CD14-positive monocyte (primary cell): ENCODE results near the gene OSTC. TPM values are rescaled to one million over a fixed set of nuclear protein-coding genes. Genes with fewer than 3 reads are reported as not detected.
A peak's percentile ranks its signal among the peaks of the same experiment; 100 is the strongest.

ENCODE experiments used
- DNase-seq, 3 donors: peaks; one replicate each; pipeline ENCODE4 v3.0.0-alpha.2; 2011 to 2022
- H2AFZ ChIP-seq: 2 replicates; pipeline ENCODE4 v1.6.0; 2012; ENCODE audit warnings: mild to moderate bottlenecking, low read depth, low read length, inconsistent platforms; ENCODE audit not compliant: insufficient read depth, poor library complexity, severe bottlenecking
- H3K27ac ChIP-seq, 2 donors: 1 replicate in 1 of 2; 2 replicates in 1 of 2; pipeline ENCODE4 v1.5.1; 2012 to 2013; ENCODE audit warnings: low read length in 2 of 2, control low read depth in 1 of 2, inconsistent platforms in 1 of 2, low read depth in 1 of 2, mild to moderate bottlenecking in 1 of 2
- H3K27me3 ChIP-seq, 2 donors: one replicate each; pipeline versions ENCODE4 v1.6.0 to v1.6.1; 2011 to 2013; ENCODE audit warnings: low read length in 2 of 2; ENCODE audit not compliant: control insufficient read depth in 2 of 2, insufficient read depth in 2 of 2
- H3K36me3 ChIP-seq, 2 donors: replicated peaks in 1 of 2; 1 replicate in 1 of 2; 2 replicates in 1 of 2; pipeline versions ENCODE4 v1.5.1 to v1.6.1; 2012 to 2013; ENCODE audit warnings: low read length in 2 of 2, control low read depth in 1 of 2, inconsistent platforms in 1 of 2, mild to moderate bottlenecking in 1 of 2; ENCODE audit not compliant: insufficient read depth in 2 of 2, control insufficient read depth in 1 of 2
- H3K4me1 ChIP-seq, 2 donors: 1 replicate in 1 of 2; 2 replicates in 1 of 2; pipeline versions ENCODE4 v1.5.1 to v1.6.1; 2012 to 2013; ENCODE audit warnings: low read length in 2 of 2, control low read depth in 1 of 2, inconsistent platforms in 1 of 2, mild to moderate bottlenecking in 1 of 2, moderate library complexity in 1 of 2; ENCODE audit not compliant: insufficient read depth in 2 of 2, control insufficient read depth in 1 of 2
- H3K4me2 ChIP-seq: replicated peaks from 2 replicates; pipeline ENCODE3; 2012; ENCODE audit warnings: low read length, moderate library complexity, mild to moderate bottlenecking; ENCODE audit not compliant: poor library complexity, severe bottlenecking; ENCODE audit errors: extremely low read depth
- H3K4me3 ChIP-seq, 3 experiments: fragments of 200-600 bp in 1 of 3; sonication (generic) in 1 of 3; replicated peaks in 1 of 3; 1 replicate in 2 of 3; 2 replicates in 1 of 3; pipeline ENCODE4 v1.5.1; 2011 to 2013; ENCODE audit warnings: low read length in 3 of 3, mild to moderate bottlenecking in 3 of 3, control low read depth in 2 of 3, low read depth in 2 of 3, inconsistent platforms in 1 of 3, moderate library complexity in 1 of 3
- H3K79me2 ChIP-seq: 2 replicates; pipeline ENCODE4 v1.6.0; 2012; ENCODE audit warnings: mild to moderate bottlenecking, control low read depth, inconsistent platforms, low read length, moderate library complexity; ENCODE audit not compliant: insufficient read depth
- H3K9ac ChIP-seq: 2 replicates; pipeline ENCODE4 v1.6.0; 2017; ENCODE audit warnings: low read length, mild to moderate bottlenecking; ENCODE audit not compliant: insufficient read depth, poor library complexity, severe bottlenecking
- H3K9me3 ChIP-seq, 2 donors: replicated peaks in 1 of 2; 1 replicate in 1 of 2; 2 replicates in 1 of 2; pipeline versions ENCODE4 v1.5.1 to v1.6.1; 2012 to 2013; ENCODE audit warnings: low read length in 2 of 2, control low read depth in 1 of 2; ENCODE audit not compliant: control insufficient read depth in 1 of 2, insufficient read depth in 1 of 2
- H4K20me1 ChIP-seq: 2 replicates; pipeline ENCODE4 v1.6.0; 2012; ENCODE audit warnings: mild to moderate bottlenecking, low read length, control low read depth, moderate library complexity; ENCODE audit not compliant: insufficient read depth
- H3K27ac Mint-ChIP-seq, 7 donors: one replicate each; pipeline ENCODE4 v1.8.0; 2020; ENCODE audit warnings: mild to moderate bottlenecking in 7 of 7, mixed read lengths in 7 of 7, moderate library complexity in 6 of 7, inconsistent platforms in 2 of 7
- H3K27me3 Mint-ChIP-seq, 3 donors: one replicate each; pipeline ENCODE4 v1.8.0; 2021 to 2022; ENCODE audit warnings: low read depth in 3 of 3, mild to moderate bottlenecking in 3 of 3, mixed read lengths in 3 of 3, moderate library complexity in 3 of 3, inconsistent platforms in 1 of 3
- H3K36me3 Mint-ChIP-seq, 2 donors: one replicate each; pipeline ENCODE4 v1.8.0; 2020; ENCODE audit warnings: mixed read lengths in 2 of 2, inconsistent platforms in 1 of 2, mild to moderate bottlenecking in 1 of 2
- H3K4me1 Mint-ChIP-seq: one replicate; pipeline ENCODE4 v1.8.0; 2020; ENCODE audit warnings: mild to moderate bottlenecking, mixed read lengths
- H3K4me3 Mint-ChIP-seq, 2 donors: one replicate each; pipeline ENCODE4 v1.8.0; 2020; ENCODE audit warnings: mild to moderate bottlenecking in 2 of 2, mixed read lengths in 2 of 2, moderate library complexity in 1 of 2
- H3K9me3 Mint-ChIP-seq, 7 donors: one replicate each; pipeline ENCODE4 v1.8.0; 2020 to 2022; ENCODE audit warnings: mixed read lengths in 7 of 7, mild to moderate bottlenecking in 6 of 7, moderate library complexity in 6 of 7, inconsistent platforms in 2 of 7
- CTCF ChIP-seq: fragments of 200-600 bp; IDR thresholded peaks from one replicate; pipeline ENCODE4 v1.8.0; 2022; ENCODE audit warnings: antibody characterized with exemption, mild to moderate bottlenecking
- WGBS: methylation state at CpG from one replicate; pipeline ENCODE4 v1.1.5; 2013; ENCODE audit warnings: missing lambda C conversion rate; ENCODE audit not compliant: insufficient coverage; 5-methylcytosine and 5-hydroxymethylcytosine counted together
- intact Hi-C, 2 donors: fragments of 100-400 bp; cut with micrococcal nuclease; formaldehyde crosslinking; loops; one replicate each; pipeline versions ENCODE4 v1.15.0 to v1.15.1; 2023
- polyA plus RNA-seq, 3 donors: library from polyadenylated mRNA; depleted of rRNA in 1 of 3; unstranded in 2 of 3; stranded (reverse) in 1 of 3; fragments of 300-500 nt in 2 of 3; fragments of >200 nt in 1 of 3; fragmentation: Illumina TruSeq in 2 of 3; gene quantifications; 1 replicate in 2 of 3; 2 replicates in 1 of 3; pipeline ENCODE4 v1.2.3, GENCODE V29; 2012 to 2021

The OSTC gene
- polyA plus RNA-seq, 3 donors, result 68.5 to 156 (median 149) TPM

- Histone ChIP-seq H2AFZ (no peak overlapping the region), H3K27me3 (peaks cover 0 to 4% of the 10 kb centered on the region in 2 donors)
Observed at GRCh38 chr4:108706289-108706688, 55.9 kb downstream of the OSTC start.

GRCh38 chr4:108709234-108709633 lies 58.8 kb downstream of the OSTC start:
- no peak overlapping the region for H3K9ac ChIP-seq
- no peak overlapping the region for H2AFZ ChIP-seq
- H3K4me1 ChIP-seq, result no peaks in the 10 kb centered on the region
- H3K79me2 ChIP-seq, result no peaks in the 10 kb centered on the region
- H4K20me1 ChIP-seq, result no peaks in the 10 kb centered on the region
- no peak overlapping the region for H3K27ac ChIP-seq
- Mint-ChIP-seq H3K27ac (peak overlapping the region in 1 of 7 donors; percentile 4), H3K27me3 (peaks cover 4 to 9% (median 5%) of the 10 kb centered on the region in 3 donors), H3K9me3 (peaks cover 0 to 5% (median 0%) of the 10 kb centered on the region in 7 donors), H3K4me1 (no peaks in the 10 kb centered on the region), H3K4me3 (no peak overlapping the region), H3K36me3 (no peaks in the 10 kb centered on the region)
- no peak overlapping the region for H3K4me3 ChIP-seq
- H3K27me3 ChIP-seq, result no peaks in the 10 kb centered on the region
- 96% methylated on average over 10 of the region's 10 CpGs for WGBS
- TF ChIP-seq CTCF, result no peak
- H3K36me3 ChIP-seq, result no peaks in the 10 kb centered on the region
- intact Hi-C loops, result no loop called here
- no peaks in the 10 kb centered on the region for H3K9me3 ChIP-seq
- H3K4me2 ChIP-seq, result no peak overlapping the region
- no peak for DNase-seq

More at GRCh38 chr4:108706289-108706688, 55.9 kb downstream of the OSTC start:
- no peak for TF ChIP-seq CTCF
- H3K36me3 ChIP-seq, result no peaks in the 10 kb centered on the region
- Mint-ChIP-seq H3K9me3 (peaks cover 0 to 5% (median 0%) of the 10 kb centered on the region in 7 donors), H3K36me3 (no peaks in the 10 kb centered on the region), H3K27ac (no peak overlapping the region), H3K4me1 (no peaks in the 10 kb centered on the region), H3K4me3 (no peak overlapping the region), H3K27me3 (peaks cover 5 to 13% (median 10%) of the 10 kb centered on the region in 3 donors)
- no peak for DNase-seq
- H3K4me2 ChIP-seq, result no peak overlapping the region
- H3K4me1 ChIP-seq, result no peaks in the 10 kb centered on the region
- H4K20me1 ChIP-seq, result no peaks in the 10 kb centered on the region
- H3K4me3 ChIP-seq, result no peak overlapping the region
- no peaks in the 10 kb centered on the region for H3K9me3 ChIP-seq
- H3K9ac ChIP-seq, result no peak overlapping the region
- WGBS, result 57% methylated on average over 3 of the region's 4 CpGs
- H3K27ac ChIP-seq, result no peak overlapping the region
- H3K79me2 ChIP-seq, result no peaks in the 10 kb centered on the region
- intact Hi-C loops, result no loop called here
